Chondrocyte (in vitro differentiated cells): ENCODE measurements around the gene TCAIM. TPM values are rescaled to one million over a fixed set of nuclear protein-coding genes. Genes with fewer than 3 reads are reported as not detected.
A peak's percentile ranks its signal among the peaks of the same experiment; 100 is the strongest.

Experiments used
- DNase-seq: peaks from one replicate; pipeline ENCODE4 v3.0.0; 2021; ENCODE audit warnings: mixed read lengths, low spot score
- H3K27ac Mint-ChIP-seq: one replicate; pipeline ENCODE4 v1.8.0; 2021; ENCODE audit warnings: mild to moderate bottlenecking, moderate library complexity, mixed read lengths; ENCODE audit not compliant: unreplicated experiment
- H3K27me3 Mint-ChIP-seq: 2 replicates; pipeline ENCODE4 v1.8.0; 2021; ENCODE audit warnings: low read depth, mixed read lengths
- H3K36me3 Mint-ChIP-seq: 2 replicates; pipeline ENCODE4 v1.8.0; 2021; ENCODE audit warnings: low read depth, mixed read lengths
- H3K4me1 Mint-ChIP-seq: 2 replicates; pipeline ENCODE4 v1.8.0; 2021; ENCODE audit warnings: low read depth, mild to moderate bottlenecking, mixed read lengths
- H3K4me3 Mint-ChIP-seq: one replicate; pipeline ENCODE4 v1.8.0; 2021; ENCODE audit warnings: mild to moderate bottlenecking, moderate library complexity, mixed read lengths; ENCODE audit not compliant: unreplicated experiment
- H3K9me3 Mint-ChIP-seq: 2 replicates; pipeline ENCODE4 v1.8.0; 2021; ENCODE audit warnings: low read depth, mixed read lengths
- CTCF ChIP-seq: fragments of 200-600 bp; sonication (generic); IDR thresholded peaks from 2 replicates; pipeline ENCODE4 v1.5.0; 2021; ENCODE audit warnings: antibody characterized with exemption, mild to moderate bottlenecking, moderate library complexity
- long read RNA-seq: library from polyadenylated mRNA; stranded (forward); transcript quantifications from one replicate; pipeline ENCODE4 v2.0.0, GENCODE V29; 2021
- total RNA-seq: library from RNA; stranded (reverse); gene quantifications from 3 replicates; pipeline ENCODE4 v1.2.1, GENCODE V29; 2021

TCAIM gene
- 19.3 to 36.3 TPM (median 24.1 TPM) in 3 replicates for total RNA-seq
- long read RNA-seq, transcript TCAIM-203 (4 exons, 2,178 nt): minor isoform, 7 of 35 reads
- long read RNA-seq, transcript TCAIM-204 (11 exons, 3,306 nt): major isoform, 13 of 35 reads
- long read RNA-seq, transcript TCAIM-201 (11 exons, 3,687 nt): minor isoform, 5 of 35 reads
- long read RNA-seq, partial matches to known transcripts: 0 of 35 reads
- long read RNA-seq, other reads (novel, unspliced or antisense): 6 of 35 reads

GRCh38 chr3:44338010-44338827 is at the start of gene TCAIM:
Gene TCAIM (plus strand): TSS chr3:44338766. CDS start chr3:44354783, 16,017 bp downstream.
- peaks cover 1% of the 10 kb centered on the region for H3K36me3 Mint-ChIP-seq
- H3K4me3 Mint-ChIP-seq: peak within 1 kb of the TSS; percentile 99
- H3K27ac Mint-ChIP-seq: peak within 1 kb of the TSS; percentile 98
- no peak for TF ChIP-seq CTCF
- H3K27me3 Mint-ChIP-seq: peaks cover 15% of the 10 kb centered on the region
- DNase-seq: peak; percentile 99
- peaks cover 43% of the 10 kb centered on the region for H3K4me1 Mint-ChIP-seq
- H3K9me3 Mint-ChIP-seq: no peaks in the 10 kb centered on the region

GRCh38 chr3:44289882-44290462 is 48.6 kb upstream of the TCAIM start:
- Mint-ChIP-seq H3K27me3 (peaks cover 24% of the 10 kb centered on the region), H3K9me3 (no peaks in the 10 kb centered on the region), H3K4me1 (no peaks in the 10 kb centered on the region), H3K27ac (no peak overlapping the region), H3K4me3 (no peak overlapping the region), H3K36me3 (no peaks in the 10 kb centered on the region)
- DNase-seq: no peak
- TF ChIP-seq CTCF: no peak

DNA sequence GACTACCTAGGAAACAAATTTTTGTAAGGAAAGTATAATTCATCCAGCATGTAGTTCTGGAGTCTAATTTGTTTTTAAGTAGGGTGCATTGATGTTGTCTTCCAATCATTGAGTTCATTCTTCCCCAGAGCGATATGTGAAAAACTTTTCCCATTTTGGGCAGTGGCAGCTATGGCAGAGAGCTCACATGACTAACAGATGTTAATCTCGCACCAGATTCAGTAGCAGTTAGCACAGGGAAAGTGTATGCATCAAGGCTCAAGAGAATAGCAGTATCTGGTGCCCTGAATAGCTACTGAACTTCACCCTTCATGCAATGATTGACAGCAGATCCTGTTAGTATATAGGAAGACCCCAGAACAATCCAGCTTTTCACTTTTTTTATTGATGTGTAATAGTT is 46.3 kb upstream of the TCAIM start:
- no peaks in the 10 kb centered on the region for H3K9me3 Mint-ChIP-seq
- H3K4me1 Mint-ChIP-seq: no peaks in the 10 kb centered on the region
- H3K36me3 Mint-ChIP-seq: no peaks in the 10 kb centered on the region
- H3K27ac Mint-ChIP-seq: no peak overlapping the region
- TF ChIP-seq CTCF: no peak
- H3K27me3 Mint-ChIP-seq: peaks cover 40% of the 10 kb centered on the region
- no peak overlapping the region for H3K4me3 Mint-ChIP-seq
- no peak for DNase-seq

DNA sequence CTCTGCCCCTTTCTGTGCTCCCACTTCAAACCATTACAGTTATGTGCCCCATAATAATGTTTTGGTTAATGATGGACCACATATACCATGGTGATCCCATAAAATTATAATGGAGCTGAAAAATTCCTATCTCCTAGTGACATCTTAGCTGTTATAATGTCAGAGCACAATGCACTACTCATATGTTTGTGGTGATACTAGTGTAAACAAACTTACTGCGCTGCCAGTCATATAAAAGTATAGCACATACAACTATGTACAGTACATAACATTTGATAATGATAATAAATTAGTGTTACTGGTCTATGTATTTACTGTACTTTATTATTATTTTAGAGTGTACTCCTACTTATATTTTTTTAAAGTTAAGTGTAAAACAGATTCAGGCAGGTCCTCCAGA is 45.6 kb upstream of the TCAIM start:
- Mint-ChIP-seq H3K36me3 (no peaks in the 10 kb centered on the region), H3K4me1 (no peaks in the 10 kb centered on the region), H3K27me3 (peaks cover 43% of the 10 kb centered on the region)

More for the DNA sequence above, 45.6 kb upstream of the TCAIM start:
- no peak overlapping the region for H3K4me3 Mint-ChIP-seq
- no peak for TF ChIP-seq CTCF
- no peak overlapping the region for H3K27ac Mint-ChIP-seq
- DNase-seq: no peak
- H3K9me3 Mint-ChIP-seq: no peaks in the 10 kb centered on the region
